WTC11 (cell line): ENCODE data around the gene HPS5. TPM values are rescaled to one million over a fixed set of nuclear protein-coding genes. Genes with fewer than 3 reads are reported as not detected.

Experiments used
- ATAC-seq: fragments of 200-7000 bp; cut with Tn5 transposase; 2 replicates; pipeline ENCODE4 v1.10.0; 2021; ENCODE audit warnings: mild to moderate bottlenecking, moderate library complexity
- Bru-seq: library from RNA; stranded (reverse); fragments of 400-500 nt; gene quantifications from one replicate; lab custom pipeline; 2021; lab: Mats Ljungman, UMichigan
- CTCF ChIA-PET: fragments of 300-600 bp; sonication (Branson Sonifier 250); formaldehyde crosslinking; loops from one replicate; lab custom pipeline; 2021; ENCODE audit warnings: antibody characterized with exemption; lab: Charles Lee
- POLR2A ChIA-PET: fragments of 350-600 bp; sonication (Branson Sonifier 250); formaldehyde crosslinking; loops from one replicate; lab custom pipeline; 2021; ENCODE audit warnings: antibody characterized with exemption; lab: Charles Lee
- DNase-seq: peaks from one replicate; pipeline ENCODE4 v3.0.0; 2021; ENCODE audit warnings: low spot score
- H3K27ac Mint-ChIP-seq: 2 replicates; pipeline ENCODE4 v1.8.0; 2021; ENCODE audit warnings: mixed read lengths
- H3K27me3 Mint-ChIP-seq: 2 replicates; pipeline ENCODE4 v1.8.0; 2021; ENCODE audit warnings: low read depth, mild to moderate bottlenecking, moderate library complexity, mixed read lengths
- H3K36me3 Mint-ChIP-seq: 2 replicates; pipeline ENCODE4 v1.8.0; 2021; ENCODE audit warnings: mixed read lengths
- H3K4me1 Mint-ChIP-seq: 2 replicates; pipeline ENCODE4 v1.8.0; 2022; ENCODE audit warnings: mixed read lengths
- H3K4me3 Mint-ChIP-seq: 2 replicates; pipeline ENCODE4 v1.8.0; 2021; ENCODE audit warnings: mild to moderate bottlenecking, moderate library complexity, mixed read lengths
- H3K9me3 Mint-ChIP-seq: 2 replicates; pipeline ENCODE4 v1.8.0; 2021; ENCODE audit warnings: mixed read lengths
- EMX1 ChIP-seq: fragments of 250-450 bp; sonication (Bioruptor Pico); IDR thresholded peaks from 2 replicates; pipeline ENCODE4 v1.8.0; 2021; ENCODE audit warnings: mild to moderate bottlenecking
- ESRRA ChIP-seq: sonication (generic); formaldehyde crosslinking; IDR thresholded peaks from 2 replicates; pipeline ENCODE4 v1.8.1; 2022; ENCODE audit warnings: mild to moderate bottlenecking, missing genetic modification reagents, borderline replicate concordance
- KAT7 ChIP-seq: sonication (generic); formaldehyde crosslinking; IDR thresholded peaks from 2 replicates; pipeline ENCODE4 v1.8.1; 2023; ENCODE audit warnings: missing genetic modification reagents, mild to moderate bottlenecking, borderline replicate concordance
- NFYB ChIP-seq: sonication (generic); formaldehyde crosslinking; conservative IDR thresholded peaks from 2 replicates; pipeline ENCODE4 v1.8.0; 2022; ENCODE audit warnings: low read depth, missing genetic modification reagents
- PRRX2 ChIP-seq: fragments of 250-450 bp; sonication (Bioruptor Pico); IDR thresholded peaks from 2 replicates; pipeline ENCODE4 v1.8.0; 2021; ENCODE audit warnings: mild to moderate bottlenecking
- SMAD4 ChIP-seq: sonication (generic); formaldehyde crosslinking; IDR thresholded peaks from 2 replicates; pipeline ENCODE4 v1.8.0; 2022; ENCODE audit warnings: mild to moderate bottlenecking, missing genetic modification reagents
- SP1 ChIP-seq: sonication (generic); formaldehyde crosslinking; conservative IDR thresholded peaks from 2 replicates; pipeline ENCODE4 v1.8.1; 2022; ENCODE audit warnings: missing genetic modification reagents
- ZNF121 ChIP-seq: sonication (generic); formaldehyde crosslinking; IDR thresholded peaks from 2 replicates; pipeline ENCODE4 v1.8.0; 2023; ENCODE audit warnings: missing genetic modification reagents
- ZNF138 ChIP-seq: sonication (generic); formaldehyde crosslinking; conservative IDR thresholded peaks from 2 replicates; pipeline ENCODE4 v1.8.1; 2022; ENCODE audit warnings: mild to moderate bottlenecking, moderate library complexity, missing genetic modification reagents
- ZNF232 ChIP-seq: sonication (generic); formaldehyde crosslinking; IDR thresholded peaks from 2 replicates; pipeline ENCODE4 v1.8.0; 2022; ENCODE audit warnings: mild to moderate bottlenecking, missing genetic modification reagents
- ZNF396 ChIP-seq: fragments of 250-450 bp; sonication (Bioruptor Pico); IDR thresholded peaks from 2 replicates; pipeline ENCODE4 v1.8.0; 2021; ENCODE audit warnings: mild to moderate bottlenecking, moderate library complexity, borderline replicate concordance
- long read RNA-seq, 3 experiments: library from RNA in 1 of 3; library from capped mRNA in 1 of 3; library from polyadenylated mRNA in 1 of 3; unstranded in 2 of 3; stranded (forward) in 1 of 3; transcript quantifications; one replicate each; pipeline ENCODE4 v2.0.0, GENCODE V29; 2021
- total RNA-seq: library from RNA; stranded (reverse); gene quantifications from 3 replicates; pipeline ENCODE4 v1.2.3, GENCODE V29; 2021
- TF ChIP-seq, protein P1 (sequence below): sonication (generic); formaldehyde crosslinking; IDR thresholded peaks from 2 replicates; pipeline ENCODE4 v1.8.1; 2023; ENCODE audit warnings: mild to moderate bottlenecking, missing genetic modification reagents, moderate library complexity
- TF ChIP-seq, protein P2 (sequence below): sonication (generic); formaldehyde crosslinking; IDR thresholded peaks from 2 replicates; pipeline ENCODE4 v1.8.1; 2023; ENCODE audit warnings: mild to moderate bottlenecking, moderate library complexity, missing genetic modification reagents
- TF ChIP-seq, protein P3 (sequence below): sonication (generic); formaldehyde crosslinking; IDR thresholded peaks from 2 replicates; pipeline ENCODE4 v1.8.1; 2023; ENCODE audit warnings: mild to moderate bottlenecking, missing genetic modification reagents, moderate library complexity
- TF ChIP-seq, protein P4 (sequence below): sonication (generic); formaldehyde crosslinking; IDR thresholded peaks from 2 replicates; pipeline ENCODE4 v1.8.0; 2022; ENCODE audit warnings: missing genetic modification reagents
- TF ChIP-seq, protein P5 (sequence below): sonication (generic); formaldehyde crosslinking; conservative IDR thresholded peaks from 2 replicates; pipeline ENCODE4 v1.8.1; 2023; ENCODE audit warnings: mild to moderate bottlenecking, low read depth, missing genetic modification reagents, moderate library complexity
- TF ChIP-seq, protein P6 (sequence below): sonication (generic); formaldehyde crosslinking; IDR thresholded peaks from 2 replicates; pipeline ENCODE4 v1.8.0; 2023; ENCODE audit warnings: mild to moderate bottlenecking, missing genetic modification reagents

The HPS5 gene, protein sequence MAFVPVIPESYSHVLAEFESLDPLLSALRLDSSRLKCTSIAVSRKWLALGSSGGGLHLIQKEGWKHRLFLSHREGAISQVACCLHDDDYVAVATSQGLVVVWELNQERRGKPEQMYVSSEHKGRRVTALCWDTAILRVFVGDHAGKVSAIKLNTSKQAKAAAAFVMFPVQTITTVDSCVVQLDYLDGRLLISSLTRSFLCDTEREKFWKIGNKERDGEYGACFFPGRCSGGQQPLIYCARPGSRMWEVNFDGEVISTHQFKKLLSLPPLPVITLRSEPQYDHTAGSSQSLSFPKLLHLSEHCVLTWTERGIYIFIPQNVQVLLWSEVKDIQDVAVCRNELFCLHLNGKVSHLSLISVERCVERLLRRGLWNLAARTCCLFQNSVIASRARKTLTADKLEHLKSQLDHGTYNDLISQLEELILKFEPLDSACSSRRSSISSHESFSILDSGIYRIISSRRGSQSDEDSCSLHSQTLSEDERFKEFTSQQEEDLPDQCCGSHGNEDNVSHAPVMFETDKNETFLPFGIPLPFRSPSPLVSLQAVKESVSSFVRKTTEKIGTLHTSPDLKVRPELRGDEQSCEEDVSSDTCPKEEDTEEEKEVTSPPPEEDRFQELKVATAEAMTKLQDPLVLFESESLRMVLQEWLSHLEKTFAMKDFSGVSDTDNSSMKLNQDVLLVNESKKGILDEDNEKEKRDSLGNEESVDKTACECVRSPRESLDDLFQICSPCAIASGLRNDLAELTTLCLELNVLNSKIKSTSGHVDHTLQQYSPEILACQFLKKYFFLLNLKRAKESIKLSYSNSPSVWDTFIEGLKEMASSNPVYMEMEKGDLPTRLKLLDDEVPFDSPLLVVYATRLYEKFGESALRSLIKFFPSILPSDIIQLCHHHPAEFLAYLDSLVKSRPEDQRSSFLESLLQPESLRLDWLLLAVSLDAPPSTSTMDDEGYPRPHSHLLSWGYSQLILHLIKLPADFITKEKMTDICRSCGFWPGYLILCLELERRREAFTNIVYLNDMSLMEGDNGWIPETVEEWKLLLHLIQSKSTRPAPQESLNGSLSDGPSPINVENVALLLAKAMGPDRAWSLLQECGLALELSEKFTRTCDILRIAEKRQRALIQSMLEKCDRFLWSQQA
- 14.9 to 15.3 TPM (median 15.0 TPM) in 3 replicates for total RNA-seq
- Bru-seq, nascent RNA = percentile 82 among the genes with signal in this experiment
- long read RNA-seq, experiment 1, full-length matches to known transcripts = 45 of 102 reads
- long read RNA-seq, experiment 1, partial matches to known transcripts = 12 of 102 reads
- long read RNA-seq, experiment 1, other reads (novel, unspliced or antisense) = 45 of 102 reads
- long read RNA-seq, experiment 2, full-length matches to known transcripts = 4 of 14 reads
- long read RNA-seq, experiment 2, partial matches to known transcripts = 4 of 14 reads
- long read RNA-seq, experiment 2, other reads (novel, unspliced or antisense) = 6 of 14 reads
- long read RNA-seq, experiment 3, full-length matches to known transcripts = 1 of 6 reads
- long read RNA-seq, experiment 3, partial matches to known transcripts = 4 of 6 reads
- long read RNA-seq, experiment 3, other reads (novel, unspliced or antisense) = 1 of 6 reads

DNA sequence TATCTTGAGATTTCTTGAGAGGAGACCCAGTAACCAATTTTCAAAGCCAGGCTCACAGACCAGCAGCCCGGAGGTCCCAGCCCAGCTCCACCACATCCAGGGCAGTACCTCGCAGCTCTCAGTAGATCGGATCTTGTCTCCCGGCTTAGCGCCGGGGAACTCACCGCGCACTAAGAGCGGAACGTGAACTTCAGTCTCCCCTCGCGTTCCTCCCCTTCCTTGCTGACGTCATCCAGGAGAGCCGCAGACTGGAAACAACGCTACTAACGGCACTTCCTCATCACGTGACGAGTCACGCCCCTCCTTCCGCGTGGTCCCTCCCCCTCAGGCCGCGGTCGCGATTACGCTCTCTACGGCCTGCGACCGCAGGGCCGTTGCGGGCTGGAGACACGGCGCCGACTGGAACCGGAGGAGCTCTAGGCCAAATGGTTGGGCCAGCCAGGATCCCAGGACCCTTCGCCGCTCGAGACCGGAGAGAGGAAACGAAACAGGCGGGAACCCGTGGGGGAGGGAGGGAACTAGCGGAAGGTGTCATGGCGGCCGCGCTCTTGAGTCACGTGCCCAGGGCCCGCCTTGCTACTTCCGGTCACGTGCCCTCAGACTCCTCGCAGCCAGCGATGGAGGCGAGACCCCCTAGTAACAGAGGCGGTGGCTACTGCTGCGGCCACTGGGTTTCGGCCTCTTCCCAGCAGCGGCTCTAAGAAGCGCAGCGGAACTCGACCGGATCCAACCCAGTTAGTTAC, at the start of gene HPS5, which contains the start of gene GTF2H1:
TSS of gene HPS5 (minus strand) at position 172 of the 743 bp plus-strand sequence. CDS start 4,282 bp downstream, outside the sequence.
TSS of gene GTF2H1 (plus strand) at position 599 of the 743 bp plus-strand sequence. CDS start 10,508 bp downstream, outside the sequence.
- Mint-ChIP-seq H3K4me1 (peaks cover 37% of the 10 kb centered on the region), H3K4me3 (peak within 1 kb of the TSS; percentile 96), H3K9me3 (no peaks in the 10 kb centered on the region), H3K27ac (peak within 1 kb of the TSS; percentile 99), H3K36me3 (peaks cover 13% of the 10 kb centered on the region), H3K27me3 (no peaks in the 10 kb centered on the region)
- ChIA-PET POLR2A (no interaction called here), CTCF (interaction anchor here (0.7 to 1.6 kb wide), 3 partner anchors 78 to 212 kb away, joined by 3 to 8 read pairs (median 5); no protein-coding TSS in a partner anchor)
- ATAC-seq = peak; percentile 92
- peak; percentile 94 for DNase-seq
- TF ChIP-seq, protein P1, sequence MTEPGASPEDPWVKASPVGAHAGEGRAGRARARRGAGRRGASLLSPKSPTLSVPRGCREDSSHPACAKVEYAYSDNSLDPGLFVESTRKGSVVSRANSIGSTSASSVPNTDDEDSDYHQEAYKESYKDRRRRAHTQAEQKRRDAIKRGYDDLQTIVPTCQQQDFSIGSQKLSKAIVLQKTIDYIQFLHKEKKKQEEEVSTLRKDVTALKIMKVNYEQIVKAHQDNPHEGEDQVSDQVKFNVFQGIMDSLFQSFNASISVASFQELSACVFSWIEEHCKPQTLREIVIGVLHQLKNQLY = no peak
- TF ChIP-seq ZNF121 (CRISPR knock-in tag) = no peak
- TF ChIP-seq ZNF396 (CRISPR knock-in tag) = no peak
- peak; percentile 50; the same call in 1 of the 2 replicates for TF ChIP-seq EMX1 (CRISPR knock-in tag)
- TF ChIP-seq, protein P2, sequence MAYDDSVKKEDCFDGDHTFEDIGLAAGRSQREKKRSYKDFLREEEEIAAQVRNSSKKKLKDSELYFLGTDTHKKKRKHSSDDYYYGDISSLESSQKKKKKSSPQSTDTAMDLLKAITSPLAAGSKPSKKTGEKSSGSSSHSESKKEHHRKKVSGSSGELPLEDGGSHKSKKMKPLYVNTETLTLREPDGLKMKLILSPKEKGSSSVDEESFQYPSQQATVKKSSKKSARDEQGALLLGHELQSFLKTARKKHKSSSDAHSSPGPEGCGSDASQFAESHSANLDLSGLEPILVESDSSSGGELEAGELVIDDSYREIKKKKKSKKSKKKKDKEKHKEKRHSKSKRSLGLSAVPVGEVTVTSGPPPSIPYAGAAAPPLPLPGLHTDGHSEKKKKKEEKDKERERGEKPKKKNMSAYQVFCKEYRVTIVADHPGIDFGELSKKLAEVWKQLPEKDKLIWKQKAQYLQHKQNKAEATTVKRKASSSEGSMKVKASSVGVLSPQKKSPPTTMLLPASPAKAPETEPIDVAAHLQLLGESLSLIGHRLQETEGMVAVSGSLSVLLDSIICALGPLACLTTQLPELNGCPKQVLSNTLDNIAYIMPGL (CRISPR knock-in tag) = no peak
- TF ChIP-seq ZNF138 (CRISPR knock-in tag) = no peak
- no peak for TF ChIP-seq KAT7 (CRISPR knock-in tag)
- TF ChIP-seq PRRX2 (CRISPR knock-in tag) = no peak
- TF ChIP-seq, protein P3, sequence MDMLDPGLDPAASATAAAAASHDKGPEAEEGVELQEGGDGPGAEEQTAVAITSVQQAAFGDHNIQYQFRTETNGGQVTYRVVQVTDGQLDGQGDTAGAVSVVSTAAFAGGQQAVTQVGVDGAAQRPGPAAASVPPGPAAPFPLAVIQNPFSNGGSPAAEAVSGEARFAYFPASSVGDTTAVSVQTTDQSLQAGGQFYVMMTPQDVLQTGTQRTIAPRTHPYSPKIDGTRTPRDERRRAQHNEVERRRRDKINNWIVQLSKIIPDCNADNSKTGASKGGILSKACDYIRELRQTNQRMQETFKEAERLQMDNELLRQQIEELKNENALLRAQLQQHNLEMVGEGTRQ (CRISPR knock-in tag) = peak; percentile 98
- peak; percentile 63; the same call in 1 of the 2 replicates for TF ChIP-seq ESRRA
- TF ChIP-seq NFYB (CRISPR knock-in tag) = no peak
- no peak for TF ChIP-seq ZNF232 (CRISPR knock-in tag)
- TF ChIP-seq, protein P4, sequence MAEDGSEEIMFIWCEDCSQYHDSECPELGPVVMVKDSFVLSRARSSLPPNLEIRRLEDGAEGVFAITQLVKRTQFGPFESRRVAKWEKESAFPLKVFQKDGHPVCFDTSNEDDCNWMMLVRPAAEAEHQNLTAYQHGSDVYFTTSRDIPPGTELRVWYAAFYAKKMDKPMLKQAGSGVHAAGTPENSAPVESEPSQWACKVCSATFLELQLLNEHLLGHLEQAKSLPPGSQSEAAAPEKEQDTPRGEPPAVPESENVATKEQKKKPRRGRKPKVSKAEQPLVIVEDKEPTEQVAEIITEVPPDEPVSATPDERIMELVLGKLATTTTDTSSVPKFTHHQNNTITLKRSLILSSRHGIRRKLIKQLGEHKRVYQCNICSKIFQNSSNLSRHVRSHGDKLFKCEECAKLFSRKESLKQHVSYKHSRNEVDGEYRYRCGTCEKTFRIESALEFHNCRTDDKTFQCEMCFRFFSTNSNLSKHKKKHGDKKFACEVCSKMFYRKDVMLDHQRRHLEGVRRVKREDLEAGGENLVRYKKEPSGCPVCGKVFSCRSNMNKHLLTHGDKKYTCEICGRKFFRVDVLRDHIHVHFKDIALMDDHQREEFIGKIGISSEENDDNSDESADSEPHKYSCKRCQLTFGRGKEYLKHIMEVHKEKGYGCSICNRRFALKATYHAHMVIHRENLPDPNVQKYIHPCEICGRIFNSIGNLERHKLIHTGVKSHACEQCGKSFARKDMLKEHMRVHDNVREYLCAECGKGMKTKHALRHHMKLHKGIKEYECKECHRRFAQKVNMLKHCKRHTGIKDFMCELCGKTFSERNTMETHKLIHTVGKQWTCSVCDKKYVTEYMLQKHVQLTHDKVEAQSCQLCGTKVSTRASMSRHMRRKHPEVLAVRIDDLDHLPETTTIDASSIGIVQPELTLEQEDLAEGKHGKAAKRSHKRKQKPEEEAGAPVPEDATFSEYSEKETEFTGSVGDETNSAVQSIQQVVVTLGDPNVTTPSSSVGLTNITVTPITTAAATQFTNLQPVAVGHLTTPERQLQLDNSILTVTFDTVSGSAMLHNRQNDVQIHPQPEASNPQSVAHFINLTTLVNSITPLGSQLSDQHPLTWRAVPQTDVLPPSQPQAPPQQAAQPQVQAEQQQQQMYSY (CRISPR knock-in tag) = no peak
- TF ChIP-seq, protein P5, sequence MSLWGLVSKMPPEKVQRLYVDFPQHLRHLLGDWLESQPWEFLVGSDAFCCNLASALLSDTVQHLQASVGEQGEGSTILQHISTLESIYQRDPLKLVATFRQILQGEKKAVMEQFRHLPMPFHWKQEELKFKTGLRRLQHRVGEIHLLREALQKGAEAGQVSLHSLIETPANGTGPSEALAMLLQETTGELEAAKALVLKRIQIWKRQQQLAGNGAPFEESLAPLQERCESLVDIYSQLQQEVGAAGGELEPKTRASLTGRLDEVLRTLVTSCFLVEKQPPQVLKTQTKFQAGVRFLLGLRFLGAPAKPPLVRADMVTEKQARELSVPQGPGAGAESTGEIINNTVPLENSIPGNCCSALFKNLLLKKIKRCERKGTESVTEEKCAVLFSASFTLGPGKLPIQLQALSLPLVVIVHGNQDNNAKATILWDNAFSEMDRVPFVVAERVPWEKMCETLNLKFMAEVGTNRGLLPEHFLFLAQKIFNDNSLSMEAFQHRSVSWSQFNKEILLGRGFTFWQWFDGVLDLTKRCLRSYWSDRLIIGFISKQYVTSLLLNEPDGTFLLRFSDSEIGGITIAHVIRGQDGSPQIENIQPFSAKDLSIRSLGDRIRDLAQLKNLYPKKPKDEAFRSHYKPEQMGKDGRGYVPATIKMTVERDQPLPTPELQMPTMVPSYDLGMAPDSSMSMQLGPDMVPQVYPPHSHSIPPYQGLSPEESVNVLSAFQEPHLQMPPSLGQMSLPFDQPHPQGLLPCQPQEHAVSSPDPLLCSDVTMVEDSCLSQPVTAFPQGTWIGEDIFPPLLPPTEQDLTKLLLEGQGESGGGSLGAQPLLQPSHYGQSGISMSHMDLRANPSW (CRISPR knock-in tag) = no peak
- peak; percentile 97 for TF ChIP-seq SP1
- TF ChIP-seq SMAD4 (CRISPR knock-in tag) = no peak
- TF ChIP-seq, protein P6, sequence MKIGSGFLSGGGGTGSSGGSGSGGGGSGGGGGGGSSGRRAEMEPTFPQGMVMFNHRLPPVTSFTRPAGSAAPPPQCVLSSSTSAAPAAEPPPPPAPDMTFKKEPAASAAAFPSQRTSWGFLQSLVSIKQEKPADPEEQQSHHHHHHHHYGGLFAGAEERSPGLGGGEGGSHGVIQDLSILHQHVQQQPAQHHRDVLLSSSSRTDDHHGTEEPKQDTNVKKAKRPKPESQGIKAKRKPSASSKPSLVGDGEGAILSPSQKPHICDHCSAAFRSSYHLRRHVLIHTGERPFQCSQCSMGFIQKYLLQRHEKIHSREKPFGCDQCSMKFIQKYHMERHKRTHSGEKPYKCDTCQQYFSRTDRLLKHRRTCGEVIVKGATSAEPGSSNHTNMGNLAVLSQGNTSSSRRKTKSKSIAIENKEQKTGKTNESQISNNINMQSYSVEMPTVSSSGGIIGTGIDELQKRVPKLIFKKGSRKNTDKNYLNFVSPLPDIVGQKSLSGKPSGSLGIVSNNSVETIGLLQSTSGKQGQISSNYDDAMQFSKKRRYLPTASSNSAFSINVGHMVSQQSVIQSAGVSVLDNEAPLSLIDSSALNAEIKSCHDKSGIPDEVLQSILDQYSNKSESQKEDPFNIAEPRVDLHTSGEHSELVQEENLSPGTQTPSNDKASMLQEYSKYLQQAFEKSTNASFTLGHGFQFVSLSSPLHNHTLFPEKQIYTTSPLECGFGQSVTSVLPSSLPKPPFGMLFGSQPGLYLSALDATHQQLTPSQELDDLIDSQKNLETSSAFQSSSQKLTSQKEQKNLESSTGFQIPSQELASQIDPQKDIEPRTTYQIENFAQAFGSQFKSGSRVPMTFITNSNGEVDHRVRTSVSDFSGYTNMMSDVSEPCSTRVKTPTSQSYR (CRISPR knock-in tag) = peak; percentile 93
